ENCODE data around the gene WWP2.
"Not testable (repeated sequence)": the region's sequence is repeated elsewhere in the genome, so short reads cannot be mapped to it uniquely, and the experiment has no call there.

The WWP2 gene

DNA sequence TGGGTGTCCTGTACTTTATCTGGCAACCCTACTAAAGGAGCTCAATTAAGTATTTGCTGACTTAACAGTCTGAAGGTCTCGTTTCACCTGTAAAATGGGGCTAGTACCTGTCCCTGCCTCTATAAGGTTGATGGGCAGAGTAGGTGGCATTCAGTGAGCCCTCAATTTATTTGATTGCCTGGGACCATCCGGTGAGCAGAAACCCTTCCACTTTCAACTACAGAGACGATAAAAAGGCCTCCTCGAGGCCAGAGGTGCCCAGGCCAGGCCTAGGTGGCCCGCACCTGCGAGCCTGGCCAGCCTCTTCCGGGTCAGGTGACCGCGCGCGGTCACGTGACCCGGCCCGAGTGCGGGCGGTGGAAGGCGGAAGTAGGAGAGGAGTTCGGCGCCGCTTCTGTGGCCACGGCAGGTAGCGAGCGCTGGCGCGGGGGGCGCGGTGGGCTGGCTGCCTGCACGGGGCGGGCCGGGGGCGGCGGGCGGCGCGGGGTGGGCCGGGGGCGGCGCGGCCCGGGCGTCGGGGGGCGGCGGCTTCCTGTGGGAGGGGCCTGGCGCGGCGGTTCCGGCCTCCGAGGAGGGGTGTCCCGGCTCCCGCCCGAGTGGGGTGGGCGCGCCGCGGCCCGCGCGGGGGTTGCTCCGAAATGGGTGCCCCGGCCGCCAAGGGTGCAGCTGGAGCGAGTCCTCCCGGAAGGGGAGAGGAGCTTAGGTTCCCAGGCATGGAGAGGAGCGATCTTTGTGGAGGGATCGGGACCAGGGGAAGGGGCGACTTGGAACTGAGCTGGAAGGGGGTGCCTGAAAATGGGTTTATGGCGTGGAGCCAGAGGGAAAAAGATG is at the start of gene WWP2:
Gene WWP2, plus strand, starts transcription at position 350 of the 831 bp plus-strand sequence. CDS start 24,679 bp downstream, outside the sequence.
- DNase-seq (ENCODE audit: low read depth in 2 of 2), result peak; percentile 68 to 72

DNA sequence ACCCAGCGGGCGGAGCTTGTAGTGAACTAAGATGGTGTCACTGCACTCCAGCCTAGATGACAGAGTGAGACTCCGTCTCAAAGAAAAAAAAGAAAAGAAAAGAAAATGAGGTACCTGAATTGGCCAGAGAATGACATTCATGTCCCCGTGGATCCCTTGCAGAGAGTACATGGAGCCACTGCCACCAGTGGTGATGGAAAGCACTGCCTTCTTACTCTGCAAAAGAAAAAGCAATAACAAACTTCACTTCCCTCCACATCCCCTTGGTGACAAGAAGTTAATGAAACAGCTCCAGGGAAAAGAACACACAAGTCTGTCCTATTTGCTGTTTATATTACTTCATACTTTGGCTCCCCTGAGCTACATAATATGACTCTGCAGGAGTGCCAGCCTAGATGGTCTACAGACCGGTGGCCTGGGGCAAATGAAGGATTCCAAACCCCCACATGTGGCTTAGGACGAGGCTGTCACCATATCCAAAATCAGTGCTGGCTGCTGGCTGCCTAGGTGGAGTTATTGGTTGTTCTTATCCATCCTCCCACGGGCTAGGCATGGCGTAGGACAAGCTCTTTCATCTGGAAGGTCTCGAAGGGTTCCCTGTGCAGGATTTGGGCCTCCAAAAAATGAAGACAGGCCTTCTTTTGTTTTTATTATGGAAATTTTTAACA is 49.1 kb upstream of the WWP2 start:
- DNase-seq (ENCODE audit: low read depth in 2 of 2), result no peak

DNA sequence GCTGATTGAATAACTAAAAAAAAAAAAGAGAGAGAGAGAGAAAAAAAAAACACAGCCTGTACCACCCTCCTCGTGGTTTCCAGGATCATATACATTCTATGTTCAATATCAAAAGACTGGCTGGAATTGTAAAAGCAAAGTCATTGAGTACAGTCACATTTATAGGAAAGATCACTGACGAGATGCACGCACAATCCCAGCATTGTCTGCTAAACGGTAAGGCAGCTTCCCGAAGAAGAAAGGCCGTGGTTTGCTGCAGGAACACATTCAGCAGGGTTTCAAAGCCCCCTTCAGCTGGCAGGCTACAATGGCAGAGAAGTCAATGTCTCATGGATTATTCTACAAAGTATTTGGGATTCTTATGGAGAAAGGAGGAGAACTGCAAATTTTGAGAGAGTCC is 45.1 kb upstream of the WWP2 start:
- DNase-seq (ENCODE audit: low read depth in 2 of 2), result no peak

DNA sequence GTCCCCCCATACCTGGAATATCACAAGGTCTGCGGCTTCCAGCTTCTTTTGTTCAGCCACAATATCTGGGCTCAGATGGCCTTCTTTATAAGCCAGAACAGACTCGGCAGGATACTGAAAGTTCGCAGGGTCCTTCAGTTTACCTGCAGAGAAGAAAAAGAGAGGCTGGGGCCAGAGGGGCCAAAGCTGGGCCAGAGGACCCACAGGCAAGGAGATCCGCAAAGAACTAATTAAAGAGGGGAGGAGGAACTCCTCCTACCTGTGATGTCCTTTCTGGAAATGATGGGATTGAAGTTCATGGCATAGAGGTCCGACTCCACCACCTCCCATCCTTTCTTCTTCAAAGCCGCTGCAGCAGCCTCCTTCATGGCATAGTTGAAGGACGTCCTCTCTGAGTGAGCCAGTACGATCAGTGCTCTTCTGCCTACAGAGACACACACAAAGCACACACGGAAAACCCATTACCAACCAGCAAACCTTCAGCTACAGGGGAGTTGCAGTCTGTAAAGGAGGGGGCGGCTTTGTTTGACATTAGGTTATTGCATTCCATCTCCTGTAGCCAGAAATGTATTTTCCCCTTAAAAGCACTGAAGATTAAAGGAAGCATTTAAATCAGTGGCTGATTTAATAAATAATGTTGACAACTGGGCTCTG is 43.9 kb upstream of the WWP2 start:
- DNase-seq (ENCODE audit: low read depth in 2 of 2), result no peak

- DNase-seq (ENCODE audit: low read depth in 2 of 2), result no peak
These were observed 41.2 kb upstream of the WWP2 start for GRCh38 chr16:69720822-69721430.

DNA sequence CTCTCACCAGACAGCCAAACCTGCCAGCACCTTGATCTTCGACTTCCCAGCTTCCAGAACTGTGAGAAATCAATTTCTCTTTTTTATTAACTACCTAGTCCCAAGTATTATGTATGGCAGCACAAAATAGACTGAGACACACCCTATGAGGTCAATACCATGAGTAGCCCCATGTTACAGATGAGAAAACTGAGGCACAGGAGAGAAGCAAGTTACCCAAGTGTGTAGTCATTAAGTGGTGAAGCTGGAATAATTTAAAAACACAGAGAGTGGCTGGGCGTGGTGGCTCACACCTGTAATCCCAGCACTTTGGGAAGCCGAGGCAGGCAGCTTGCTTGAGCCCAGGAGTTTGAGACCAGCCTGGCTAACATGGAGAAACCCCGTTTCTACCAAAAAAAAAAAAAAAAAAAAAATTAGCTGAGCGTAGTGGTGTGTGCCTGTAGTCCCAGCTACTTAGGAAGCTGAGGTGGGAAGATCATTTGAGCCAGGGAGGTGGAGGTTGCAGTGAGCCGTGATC is 40.6 kb upstream of the WWP2 start:
- DNase-seq (ENCODE audit: low read depth in 2 of 2), result no peak

- DNase-seq (ENCODE audit: low read depth in 2 of 2), result no peak
These were observed 37.7 kb upstream of the WWP2 start for GRCh38 chr16:69724414-69724873.

- DNase-seq (ENCODE audit: low read depth in 2 of 2), result no peak
These were observed 37.1 kb upstream of the WWP2 start for GRCh38 chr16:69724981-69725479.

- no peak for DNase-seq (ENCODE audit: low read depth in 2 of 2)
These were observed 36.4 kb upstream of the WWP2 start for GRCh38 chr16:69725480-69726312.

- peak; percentile 89 to 90 for DNase-seq (ENCODE audit: low read depth in 2 of 2)
These were observed 35.6 kb upstream of the WWP2 start, which contains the start of gene NQO1 for GRCh38 chr16:69726313-69727060. Gene NQO1 (minus strand): TSS chr16:69726560. CDS start chr16:69726439, 121 bp downstream.

DNA sequence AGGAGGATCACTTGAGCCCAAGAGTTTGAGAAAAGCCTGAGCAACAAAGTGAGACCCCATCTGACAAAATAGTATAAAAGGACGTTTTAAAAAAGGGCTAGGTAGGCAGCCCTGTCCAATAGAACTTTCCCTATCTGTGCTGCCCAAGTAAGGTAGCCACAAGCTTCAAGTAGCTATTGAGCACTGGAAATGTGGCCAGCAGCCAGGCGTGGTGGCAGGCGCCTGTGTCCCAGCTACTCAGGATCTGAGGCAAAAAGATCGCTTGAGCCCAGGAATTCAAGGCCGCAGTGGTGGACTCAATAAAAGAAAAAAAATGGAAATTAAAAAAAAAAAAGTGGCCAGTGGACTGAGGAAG is 34.2 kb upstream of the WWP2 start:
- no peak for DNase-seq (ENCODE audit: low read depth in 2 of 2)

DNA sequence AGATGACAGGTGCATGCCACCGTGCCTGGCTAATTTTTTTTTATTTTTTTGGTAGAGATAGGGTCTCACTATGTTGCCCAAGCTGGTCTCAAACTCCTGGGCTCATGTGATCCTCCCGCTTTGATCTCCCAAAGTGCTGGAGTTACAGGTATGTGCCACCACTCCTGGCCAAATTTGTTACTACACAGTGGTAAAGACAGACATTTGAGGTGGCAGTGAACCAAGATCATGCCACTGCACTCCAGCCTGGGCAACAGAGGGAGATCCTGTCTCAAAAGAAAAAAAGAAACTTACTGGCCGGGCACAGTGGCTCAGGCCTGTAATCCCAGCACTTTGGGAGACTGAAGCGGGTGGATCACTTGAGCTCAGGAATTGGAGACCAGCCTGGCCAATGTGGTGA is 33.1 kb upstream of the WWP2 start:
- DNase-seq (ENCODE audit: low read depth in 2 of 2), result not testable (repeated sequence)

- not testable (repeated sequence) for DNase-seq (ENCODE audit: low read depth in 2 of 2)
These were observed 30.9 kb upstream of the WWP2 start for GRCh38 chr16:69731280-69731679.

- no peak for DNase-seq (ENCODE audit: low read depth in 2 of 2)
These were observed 30.0 kb upstream of the WWP2 start for GRCh38 chr16:69732101-69732500.

GRCh38 chr16:69741519-69741918 is 20.6 kb upstream of the WWP2 start:
- DNase-seq (ENCODE audit: low read depth in 2 of 2), result no peak

- no peak for DNase-seq (ENCODE audit: low read depth in 2 of 2)
These were observed 19.9 kb upstream of the WWP2 start for GRCh38 chr16:69741951-69742904.

- no peak for DNase-seq (ENCODE audit: low read depth in 2 of 2)
These were observed 17.5 kb upstream of the WWP2 start for GRCh38 chr16:69744363-69745231.

- DNase-seq (ENCODE audit: low read depth in 2 of 2), result no peak
These were observed 16.9 kb upstream of the WWP2 start for GRCh38 chr16:69745232-69745612.
